Karpas-422 (cell line): ENCODE measurements around the gene ZNF772. TPM values are rescaled to one million over a fixed set of nuclear protein-coding genes. Genes with fewer than 3 reads are reported as not detected.
"Not testable (repeated sequence)": the region's sequence is repeated elsewhere in the genome, so short reads cannot be mapped to it uniquely, and the experiment has no call there.

ENCODE experiments used
- DNase-seq: peaks from one replicate; pipeline ENCODE4 v3.0.0-alpha.2; 2015
- H2AFZ ChIP-seq: fragments of 200-600 bp; sonication (generic); 2 replicates; pipeline ENCODE4 v1.6.1; 2014; ENCODE audit warnings: antibody characterized with exemption, low read length, mixed read lengths
- H3K27ac ChIP-seq: fragments of 200-600 bp; sonication (generic); 2 replicates; pipeline ENCODE4 v1.5.1; 2014; ENCODE audit warnings: mild to moderate bottlenecking, low read length, moderate library complexity
- H3K27me3 ChIP-seq: fragments of 200-600 bp; sonication (generic); 2 replicates; pipeline ENCODE4 v1.6.1; 2014; ENCODE audit warnings: low read length, mixed read lengths
- H3K36me3 ChIP-seq: fragments of 200-600 bp; sonication (generic); 2 replicates; pipeline ENCODE4 v1.6.1; 2014; ENCODE audit warnings: low read length, mixed read lengths; ENCODE audit not compliant: insufficient read depth
- H3K4me1 ChIP-seq: fragments of 200-600 bp; sonication (generic); 2 replicates; pipeline ENCODE4 v1.6.1; 2014; ENCODE audit warnings: mild to moderate bottlenecking, low read length, mixed read lengths
- H3K4me2 ChIP-seq: fragments of 200-600 bp; sonication (generic); 2 replicates; pipeline ENCODE4 v1.6.1; 2014; ENCODE audit warnings: low read length, low read depth, mild to moderate bottlenecking; ENCODE audit not compliant: poor library complexity, severe bottlenecking
- H3K4me3 ChIP-seq: fragments of 200-600 bp; sonication (generic); 2 replicates; pipeline ENCODE4 v1.5.1; 2014; ENCODE audit warnings: mild to moderate bottlenecking, antibody characterized with exemption, low read length, mixed read lengths
- H3K79me2 ChIP-seq: fragments of 200-600 bp; sonication (generic); 2 replicates; pipeline ENCODE4 v1.6.1; 2014; ENCODE audit warnings: mild to moderate bottlenecking, low read length, mixed read lengths
- H3K9ac ChIP-seq: fragments of 200-600 bp; sonication (generic); 2 replicates; pipeline ENCODE4 v1.6.0; 2014; ENCODE audit warnings: low read length
- H3K9me2 ChIP-seq: fragments of 200-600 bp; sonication (generic), shearing (Covaris generic); replicated peaks from 2 replicates; pipeline ENCODE4 v1.6.0; 2014; ENCODE audit warnings: mild to moderate bottlenecking, low read length, moderate library complexity; ENCODE audit not compliant: insufficient read depth
- H3K9me3 ChIP-seq: fragments of 300-700, 200-600 bp; sonication (generic); 2 replicates; pipeline ENCODE4 v1.6.1; 2014; ENCODE audit warnings: low read length, mixed read lengths
- H4K20me1 ChIP-seq: fragments of 200-600 bp; sonication (generic); 2 replicates; pipeline ENCODE4 v1.6.1; 2014; ENCODE audit warnings: mild to moderate bottlenecking, antibody characterized with exemption, low read length, low read depth; ENCODE audit not compliant: insufficient read depth
- total RNA-seq: library from RNA; depleted of rRNA; stranded (reverse); fragments of >200 nt; shearing (Covaris generic); gene quantifications from 2 replicates; pipeline ENCODE4 v1.2.3, GENCODE V29; 2014; ENCODE audit warnings: low replicate concordance

Gene ZNF772
- total RNA-seq, 1 experiment from 2014 or later, result 0.45 TPM

DNA sequence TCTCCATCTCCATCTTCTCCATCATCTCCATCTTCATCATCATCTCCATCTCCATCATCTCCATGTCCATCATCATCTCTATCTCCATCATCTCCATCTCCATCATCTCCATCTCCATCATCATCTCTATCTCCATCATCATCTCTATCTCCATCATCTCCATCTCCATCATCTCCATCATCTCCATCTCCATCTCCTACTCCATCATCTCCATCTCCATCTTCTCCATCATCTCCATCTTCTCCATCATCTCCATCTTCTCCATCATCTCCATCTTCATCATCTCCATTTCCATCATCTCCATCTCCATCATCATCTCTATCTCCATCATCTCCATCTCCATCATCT lies 21.9 kb upstream of the ZNF772 start:
- Histone ChIP-seq H3K4me2 (peak overlapping the region; percentile 74), H3K36me3 (peaks cover 34% of the 10 kb centered on the region), H2AFZ (0 out of 2 replicates have a peak overlapping the region, but pooled peaks have one; percentile 30), H3K4me3 (peak overlapping the region; percentile 83), H3K9me3 (peaks cover 63% of the 10 kb centered on the region), H3K79me2 (peaks cover 36% of the 10 kb centered on the region)
- H3K27ac ChIP-seq, H3K9ac ChIP-seq, H3K4me1 ChIP-seq, H3K27me3 ChIP-seq, DNase-seq, H3K9me2 ChIP-seq, H4K20me1 ChIP-seq: not testable (repeated sequence)

DNA sequence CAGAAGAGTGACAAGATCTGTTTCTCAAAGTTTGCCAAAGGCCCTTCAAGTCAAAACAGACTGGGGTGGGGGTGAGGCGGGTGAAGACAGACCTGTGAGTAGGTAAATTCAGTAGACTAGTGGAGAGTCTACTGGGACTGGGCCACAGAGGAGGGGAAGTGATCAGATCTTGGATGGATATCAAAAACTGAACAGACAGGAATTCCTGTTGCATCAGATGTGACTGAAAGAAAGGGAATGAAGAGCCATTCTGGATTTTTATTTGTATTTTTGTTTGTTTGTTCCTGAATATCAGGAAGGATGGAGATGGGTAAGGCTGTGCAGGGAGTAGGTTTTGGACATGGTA lies 10.9 kb upstream of the ZNF772 start:
- H3K4me1 ChIP-seq, H3K27ac ChIP-seq, H4K20me1 ChIP-seq, H3K27me3 ChIP-seq, H3K9me2 ChIP-seq, H3K79me2 ChIP-seq, DNase-seq, H2AFZ ChIP-seq: not testable (repeated sequence)
- peak overlapping the region; percentile 39; the same call in 1 of the 2 replicates for H3K9ac ChIP-seq
- H3K4me2 ChIP-seq, result peak overlapping the region; percentile 66
- H3K9me3 ChIP-seq, result peaks cover 34% of the 10 kb centered on the region
- H3K36me3 ChIP-seq, result peaks cover 15% of the 10 kb centered on the region
- peak overlapping the region; percentile 55 for H3K4me3 ChIP-seq

DNA sequence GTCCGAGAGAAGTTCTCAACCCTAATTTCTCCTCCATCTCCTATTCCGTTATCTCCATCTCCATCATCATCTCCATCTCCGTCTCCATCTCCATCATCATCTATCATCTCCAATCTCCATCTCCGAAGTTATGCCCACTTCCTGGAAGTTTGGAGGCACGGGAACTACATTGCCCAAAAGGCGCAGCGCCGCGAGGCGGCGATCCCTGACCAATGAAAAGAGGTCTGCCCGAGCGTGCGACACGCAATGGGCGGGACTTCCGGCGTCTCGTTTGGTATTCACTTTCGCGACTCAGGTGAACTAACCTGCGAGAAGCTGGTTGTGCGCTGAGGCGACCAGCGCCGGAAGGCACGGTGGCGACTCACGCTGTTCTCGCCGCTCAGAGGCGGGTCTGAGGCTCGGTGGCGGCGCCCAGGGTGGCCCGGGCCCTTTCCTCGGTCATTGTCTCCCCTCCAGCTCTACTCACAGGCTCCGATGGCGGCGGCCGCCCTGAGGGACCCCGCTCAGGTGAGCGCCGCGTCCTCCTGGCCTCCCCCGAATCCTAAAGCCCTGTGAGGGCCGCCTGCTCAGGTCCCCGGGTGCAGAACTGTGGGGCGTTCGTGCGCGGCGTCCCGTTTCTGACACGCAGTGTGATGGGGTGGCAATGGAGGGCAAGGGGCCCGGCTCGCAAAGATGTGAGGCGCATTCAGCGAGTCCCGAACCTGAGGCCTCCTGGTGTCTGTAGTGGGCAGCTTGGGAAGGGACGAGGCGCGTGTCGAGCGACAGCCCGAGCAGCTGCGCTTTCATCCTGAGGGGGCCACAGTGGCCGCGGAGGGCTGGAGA lies 10.3 kb upstream of the ZNF772 start, which contains the start of gene ZNF419:
ZNF419 (plus strand) TSS at position 274 of the 822 bp plus-strand sequence; CDS start at position 475, 201 bp downstream.
- H3K36me3 ChIP-seq, result peaks cover 14% of the 10 kb centered on the region
- H3K4me1 ChIP-seq, H3K27ac ChIP-seq, H3K9me2 ChIP-seq, H4K20me1 ChIP-seq, H3K27me3 ChIP-seq, H3K79me2 ChIP-seq: not testable (repeated sequence)
- H3K9me3 ChIP-seq, result peaks cover 32% of the 10 kb centered on the region
- H2AFZ ChIP-seq, result peak within 1 kb of the TSS; percentile 87; the same call in 1 of the 2 replicates
- peak within 1 kb of the TSS; percentile 73 for H3K9ac ChIP-seq
- peak within 1 kb of the TSS; percentile 66 for H3K4me2 ChIP-seq
- peak; percentile 93 for DNase-seq
- peak within 1 kb of the TSS; percentile 74 for H3K4me3 ChIP-seq

DNA sequence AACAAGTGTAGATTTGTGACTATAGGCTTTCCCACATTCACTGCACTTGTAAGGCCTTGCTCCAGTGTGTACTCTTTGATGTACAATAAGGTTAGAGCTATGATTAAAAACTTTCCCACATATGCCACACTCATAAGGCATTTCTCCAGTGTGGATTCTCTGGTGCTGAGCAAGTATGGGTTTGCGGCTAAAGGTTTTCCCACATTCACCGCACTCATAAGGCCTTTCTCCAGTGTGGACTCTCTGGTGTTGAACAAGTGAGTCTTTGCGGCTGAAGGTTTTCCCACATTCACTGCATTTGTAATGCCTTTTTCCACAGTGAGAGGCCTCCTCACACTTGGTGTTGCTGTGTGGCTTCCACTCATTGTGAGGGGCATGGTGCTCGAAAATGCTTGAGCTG lies 3.7 kb downstream of the ZNF772 start:
- Histone ChIP-seq H3K9ac (no peak overlapping the region), H3K27me3 (no peaks in the 10 kb centered on the region; the same call in 1 of the 2 replicates), H3K9me2 (no peaks in the 10 kb centered on the region), H3K36me3 (no peaks in the 10 kb centered on the region; the same call in 1 of the 2 replicates), H3K4me3 (no peak overlapping the region), H3K4me1 (no peaks in the 10 kb centered on the region), H3K27ac (no peak overlapping the region), H4K20me1 (no peaks in the 10 kb centered on the region), H3K79me2 (no peaks in the 10 kb centered on the region), H3K9me3 (peaks cover 76% of the 10 kb centered on the region), H2AFZ (no peak overlapping the region), H3K4me2 (no peak overlapping the region)
- DNase-seq, result no peak

DNA sequence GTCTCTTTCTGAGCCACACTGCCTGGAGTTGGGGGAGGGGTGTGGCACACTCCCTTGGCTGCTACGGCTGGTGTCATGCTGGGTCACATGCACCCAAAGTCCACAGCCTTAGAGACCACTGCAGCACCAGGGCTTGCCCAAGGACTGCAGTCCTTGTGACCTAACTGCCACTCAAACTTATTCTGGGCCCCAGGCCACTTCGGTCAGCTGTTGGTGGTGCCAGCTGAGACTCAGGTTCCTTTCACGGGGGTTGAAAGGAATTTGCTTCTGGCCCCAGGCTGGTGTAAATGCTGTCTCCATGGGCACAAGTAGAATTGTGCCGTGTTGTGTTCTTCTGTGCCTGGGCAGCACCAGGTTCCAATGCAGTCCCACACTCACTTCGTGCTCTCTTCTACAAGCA lies 10.9 kb downstream of the ZNF772 start:
- DNase-seq, result no peak
- Histone ChIP-seq H2AFZ (no peak overlapping the region), H3K27ac (no peak overlapping the region), H3K36me3 (no peaks in the 10 kb centered on the region; the same call in 1 of the 2 replicates), H3K9me2 (no peaks in the 10 kb centered on the region), H3K79me2 (no peaks in the 10 kb centered on the region), H3K9me3 (peaks cover 42% of the 10 kb centered on the region), H3K4me2 (no peak overlapping the region), H3K4me3 (no peak overlapping the region), H4K20me1 (no peaks in the 10 kb centered on the region), H3K4me1 (no peaks in the 10 kb centered on the region), H3K9ac (no peak overlapping the region), H3K27me3 (no peaks in the 10 kb centered on the region; the same call in 1 of the 2 replicates)

DNA sequence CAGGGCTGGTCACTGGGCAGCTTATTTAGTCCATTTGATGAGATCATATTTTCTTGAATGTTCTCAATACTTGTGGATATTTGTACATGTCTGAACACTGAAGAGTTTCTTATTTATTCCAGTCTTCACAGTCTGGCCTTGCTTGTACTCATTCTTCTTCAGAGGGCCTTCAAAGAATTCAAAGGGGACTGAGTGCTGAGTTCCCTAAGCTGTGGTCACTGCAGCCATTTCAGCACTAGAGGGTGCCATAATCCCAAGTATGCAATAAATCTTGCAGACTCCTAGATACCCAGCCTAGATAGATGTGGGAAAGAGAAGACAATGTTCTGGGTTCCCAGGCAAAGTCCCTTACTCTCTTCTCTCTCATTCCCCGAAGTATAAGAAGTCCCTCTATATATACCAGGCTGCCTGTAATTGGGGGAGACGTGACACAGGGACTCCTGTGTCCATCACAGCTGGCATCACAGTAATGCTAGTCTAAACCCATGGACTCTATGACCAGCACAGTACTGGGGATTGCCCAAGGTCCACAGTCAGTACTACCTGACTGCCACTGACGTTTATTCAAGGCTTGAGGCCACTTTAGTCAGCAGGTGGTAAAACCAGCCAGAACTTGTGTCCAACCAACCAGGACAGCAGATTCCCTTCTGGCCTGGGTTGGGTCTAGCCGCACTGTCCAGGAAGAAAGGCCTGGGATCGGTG lies 11.5 kb downstream of the ZNF772 start:
- no peaks in the 10 kb centered on the region for H3K9me2 ChIP-seq
- no peak overlapping the region for H3K9ac ChIP-seq
- no peak overlapping the region for H3K4me3 ChIP-seq

DNA sequence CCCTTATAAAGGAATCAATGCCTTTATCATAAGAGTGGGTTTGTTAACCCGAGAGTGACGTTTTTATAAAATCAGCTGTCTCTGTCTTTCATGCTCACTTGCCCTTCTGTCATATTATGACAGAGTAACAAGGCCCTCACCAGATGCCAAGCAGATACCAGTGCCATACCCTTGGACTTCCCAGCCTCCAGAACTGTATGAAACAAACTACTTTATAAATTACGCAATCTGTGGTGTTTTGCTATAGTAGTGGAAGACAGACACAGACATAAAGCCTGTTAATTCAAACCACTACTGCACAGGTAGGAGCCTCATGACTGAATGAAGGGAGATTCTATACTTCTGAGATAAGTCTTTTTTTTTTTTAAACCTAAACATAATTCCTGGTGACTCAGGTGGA lies 25.1 kb downstream of the ZNF772 start:
- Histone ChIP-seq H3K9ac (no peak overlapping the region), H3K27me3 (no peaks in the 10 kb centered on the region), H4K20me1 (no peaks in the 10 kb centered on the region), H2AFZ (no peak overlapping the region), H3K4me1 (no peaks in the 10 kb centered on the region), H3K79me2 (no peaks in the 10 kb centered on the region), H3K4me3 (no peak overlapping the region), H3K36me3 (0 out of 2 replicates have a peak, but pooled peaks cover 8% of the 10 kb centered on the region), H3K9me2 (no peaks in the 10 kb centered on the region), H3K4me2 (no peak overlapping the region), H3K27ac (no peak overlapping the region), H3K9me3 (peaks cover 30% of the 10 kb centered on the region)
- no peak for DNase-seq

More for the DNA sequence above, 11.5 kb downstream of the ZNF772 start:
- no peaks in the 10 kb centered on the region; the same call in 1 of the 2 replicates for H3K27me3 ChIP-seq
- peak; percentile 92 for DNase-seq
- peaks cover 39% of the 10 kb centered on the region for H3K9me3 ChIP-seq
- H3K36me3 ChIP-seq, result no peaks in the 10 kb centered on the region; the same call in 1 of the 2 replicates
- no peak overlapping the region for H3K4me2 ChIP-seq
- no peak overlapping the region for H2AFZ ChIP-seq
- no peaks in the 10 kb centered on the region for H3K4me1 ChIP-seq
- no peak overlapping the region for H3K27ac ChIP-seq
- no peaks in the 10 kb centered on the region for H3K79me2 ChIP-seq
- no peaks in the 10 kb centered on the region for H4K20me1 ChIP-seq

DNA sequence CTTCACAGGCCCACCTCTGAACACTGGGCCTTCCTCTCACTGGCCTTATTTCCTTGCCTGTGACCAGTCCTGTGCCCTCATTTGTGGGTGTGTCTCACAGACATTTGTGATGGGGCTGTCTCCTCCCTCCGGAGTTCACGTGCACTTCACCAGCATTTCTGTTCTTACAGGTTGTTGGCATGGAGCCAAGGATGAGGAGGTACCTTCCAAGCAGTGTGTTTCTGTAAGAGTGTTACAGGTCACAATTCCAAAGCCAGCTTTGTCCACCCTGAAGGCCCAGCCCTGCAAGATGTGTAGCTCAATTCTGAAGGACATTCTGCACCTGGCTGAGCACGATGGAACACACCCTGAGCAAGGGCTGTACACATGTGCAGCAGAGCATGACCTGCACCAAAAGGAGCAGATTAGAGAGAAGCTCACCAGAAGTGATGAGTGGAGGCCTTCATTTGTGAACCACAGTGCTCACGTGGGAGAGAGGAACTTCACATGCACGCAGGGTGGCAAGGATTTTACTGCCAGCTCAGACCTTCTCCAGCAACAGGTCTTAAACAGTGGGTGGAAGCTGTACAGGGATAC lies 34.2 kb downstream of the ZNF772 start:
- Histone ChIP-seq H3K9me2 (no peaks in the 10 kb centered on the region), H3K9ac (no peak overlapping the region), H3K4me2 (no peak overlapping the region), H3K9me3 (peaks cover 73% of the 10 kb centered on the region), H3K27me3 (no peaks in the 10 kb centered on the region), H3K27ac (no peak overlapping the region), H3K36me3 (peaks cover 70% of the 10 kb centered on the region), H2AFZ (no peak overlapping the region), H3K4me1 (no peaks in the 10 kb centered on the region), H3K79me2 (peaks cover 52% of the 10 kb centered on the region), H4K20me1 (no peaks in the 10 kb centered on the region), H3K4me3 (no peak overlapping the region)
- DNase-seq, result no peak
